NCI-H510A (cell line): ENCODE data around the gene PKDREJ.
"Not testable (repeated sequence)": the region's sequence is repeated elsewhere in the genome, so short reads cannot be mapped to it uniquely, and the experiment has no call there.

Experiments used
- DNase-seq: peaks from one replicate; lab custom pipeline; 2025; lab: John Stamatoyannopoulos, UW

PKDREJ gene

GRCh38 chr22:46263216-46263590 lies at the start of gene PKDREJ:
Gene PKDREJ (minus strand): TSS chr22:46263343. CDS start chr22:46263322, 21 bp downstream.
- DNase-seq = no peak

DNA sequence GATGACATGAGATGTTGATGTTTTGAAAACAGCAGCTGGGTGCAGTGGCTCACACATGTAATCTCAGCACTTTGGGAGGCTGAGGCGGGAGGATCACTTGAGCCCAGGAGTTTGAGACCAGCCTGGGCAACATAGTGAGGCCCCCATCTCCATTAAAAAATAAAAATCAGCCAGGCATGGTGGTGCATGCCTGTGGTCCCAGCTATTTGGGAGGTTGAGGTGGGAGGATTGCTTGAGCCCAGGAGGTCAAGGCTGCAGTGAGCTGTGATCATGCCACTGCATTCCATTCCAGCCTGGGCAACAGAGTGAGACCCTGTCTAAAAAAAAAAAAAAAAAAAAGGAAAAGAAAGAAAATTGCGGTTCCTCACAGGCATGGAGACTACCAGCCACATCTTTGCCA lies 49.7 kb upstream of the PKDREJ start:
- not testable (repeated sequence) for DNase-seq

DNA sequence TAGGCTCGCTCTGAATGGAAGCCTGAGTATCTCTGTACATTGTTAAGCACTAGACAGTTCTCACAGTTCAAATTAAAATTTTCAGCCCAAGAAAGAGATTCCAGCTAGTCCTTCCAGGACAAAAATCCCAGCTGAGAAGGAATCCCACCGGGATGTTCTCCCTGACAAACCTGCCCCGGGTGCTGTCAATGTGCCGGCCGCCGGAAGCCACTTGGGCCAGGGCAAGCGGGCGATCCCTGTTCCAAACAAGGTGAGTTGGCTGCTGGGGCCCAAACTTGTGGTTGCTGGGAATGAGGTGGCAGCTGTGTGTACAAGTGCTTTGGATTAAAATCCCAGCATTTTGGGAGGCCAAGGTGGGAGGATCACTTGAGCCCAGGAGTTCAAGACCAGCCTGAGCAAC lies 48.9 kb upstream of the PKDREJ start:
- DNase-seq = no peak

GRCh38 chr22:46309526-46310085 lies 46.5 kb upstream of the PKDREJ start:
- no peak for DNase-seq

GRCh38 chr22:46308283-46308988 lies 45.3 kb upstream of the PKDREJ start:
- DNase-seq = no peak

DNA sequence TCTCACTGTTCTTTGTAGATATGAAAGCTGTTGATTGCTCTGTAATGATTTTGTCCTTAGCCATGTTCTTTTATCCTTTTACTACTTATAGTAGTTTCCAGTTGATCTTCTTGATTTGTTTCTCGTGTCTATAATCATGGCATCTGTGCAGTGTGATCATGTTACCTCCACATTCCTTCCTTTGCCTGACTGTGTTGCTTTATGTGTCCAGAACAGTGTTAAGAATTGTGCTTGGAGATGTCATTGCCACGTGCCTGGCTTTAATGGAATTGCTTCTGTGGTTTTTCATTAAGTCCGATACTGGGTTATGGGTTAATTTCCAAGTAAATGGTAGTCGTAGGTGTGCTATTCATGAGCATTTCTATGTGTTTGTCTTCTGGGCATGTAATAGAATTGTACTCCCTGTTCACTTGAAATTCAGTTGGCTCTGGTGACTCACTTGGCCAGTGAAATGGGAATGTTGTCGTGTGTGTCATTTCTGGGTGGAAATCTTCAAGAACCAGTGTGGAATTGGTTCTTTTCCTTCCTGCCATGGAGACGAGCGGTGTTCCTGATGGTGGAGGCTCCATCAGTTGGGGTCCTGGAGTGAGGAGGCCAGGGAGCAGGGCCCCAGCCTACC lies 40.3 kb upstream of the PKDREJ start:
- DNase-seq = no peak

DNA sequence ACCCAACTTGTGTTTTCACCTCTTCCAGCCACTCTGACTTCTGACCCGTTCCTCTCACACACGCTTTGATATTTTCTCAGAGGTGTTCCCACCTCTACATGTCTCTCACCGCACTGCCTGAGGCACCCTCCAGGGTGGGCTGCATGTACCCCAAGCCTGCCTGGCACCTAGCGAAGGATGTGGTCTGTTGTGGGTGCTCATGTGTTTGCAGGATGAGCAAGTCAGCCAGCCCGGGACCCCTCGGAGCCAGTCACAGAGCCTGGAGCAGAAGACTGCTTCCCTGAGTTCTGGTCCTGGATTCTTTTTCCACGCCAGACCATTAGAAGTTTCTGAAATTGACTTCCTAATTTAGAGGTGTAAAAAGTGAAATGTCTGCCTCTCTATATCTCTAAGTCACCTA lies 37.3 kb upstream of the PKDREJ start:
- DNase-seq = no peak

DNA sequence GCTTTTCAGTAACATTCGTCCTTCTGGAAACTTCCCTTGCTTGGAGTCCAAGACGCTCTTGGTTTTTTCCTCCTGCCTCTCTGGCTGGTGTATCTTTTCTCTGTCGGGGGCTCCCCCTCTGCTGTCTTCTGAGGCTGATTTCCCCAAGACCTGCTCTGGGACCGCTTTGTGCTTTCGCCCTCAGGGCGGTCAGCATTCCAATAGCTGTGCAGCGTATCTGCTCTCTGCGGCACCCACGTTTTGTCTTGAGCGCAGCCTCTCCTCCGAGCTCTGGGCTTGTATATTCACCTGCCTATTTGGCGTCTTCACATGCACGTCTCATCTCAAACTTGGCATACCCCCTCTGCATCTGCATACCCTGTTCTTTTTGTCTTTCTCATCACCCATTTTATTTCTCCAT lies 36.0 kb upstream of the PKDREJ start:
- no peak for DNase-seq

DNA sequence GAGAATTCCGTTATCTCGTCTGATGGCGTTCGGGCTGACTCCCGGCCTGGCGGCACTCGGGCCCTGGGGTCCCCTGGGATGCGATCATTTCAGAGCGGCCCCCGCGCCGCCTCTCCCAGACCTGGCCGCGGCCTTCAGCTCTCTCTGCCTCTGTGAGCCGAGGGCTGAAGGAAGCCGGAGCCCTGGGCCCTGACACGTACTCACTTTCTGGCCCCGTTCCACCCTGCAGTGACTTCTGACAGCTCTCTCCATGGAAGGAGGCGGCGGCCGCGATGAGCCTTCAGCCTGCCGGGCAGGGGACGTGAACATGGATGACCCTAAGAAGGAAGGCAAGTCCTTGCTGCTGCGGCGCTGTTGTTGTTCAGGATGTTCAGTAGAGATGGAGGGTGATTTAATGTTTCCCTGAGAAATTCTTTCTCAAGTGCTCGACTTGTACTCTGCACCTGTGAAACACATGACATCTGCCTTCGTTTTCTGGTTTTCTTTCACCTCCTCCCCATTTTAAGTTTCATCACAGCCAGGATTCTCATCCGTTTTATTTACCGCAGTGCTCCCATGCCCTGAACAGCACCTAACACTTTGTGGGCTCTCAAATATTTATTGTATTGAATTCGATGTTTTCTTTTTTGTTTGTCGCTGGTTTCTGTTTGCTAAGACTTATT lies 34.1 kb upstream of the PKDREJ start:
- no peak for DNase-seq

DNA sequence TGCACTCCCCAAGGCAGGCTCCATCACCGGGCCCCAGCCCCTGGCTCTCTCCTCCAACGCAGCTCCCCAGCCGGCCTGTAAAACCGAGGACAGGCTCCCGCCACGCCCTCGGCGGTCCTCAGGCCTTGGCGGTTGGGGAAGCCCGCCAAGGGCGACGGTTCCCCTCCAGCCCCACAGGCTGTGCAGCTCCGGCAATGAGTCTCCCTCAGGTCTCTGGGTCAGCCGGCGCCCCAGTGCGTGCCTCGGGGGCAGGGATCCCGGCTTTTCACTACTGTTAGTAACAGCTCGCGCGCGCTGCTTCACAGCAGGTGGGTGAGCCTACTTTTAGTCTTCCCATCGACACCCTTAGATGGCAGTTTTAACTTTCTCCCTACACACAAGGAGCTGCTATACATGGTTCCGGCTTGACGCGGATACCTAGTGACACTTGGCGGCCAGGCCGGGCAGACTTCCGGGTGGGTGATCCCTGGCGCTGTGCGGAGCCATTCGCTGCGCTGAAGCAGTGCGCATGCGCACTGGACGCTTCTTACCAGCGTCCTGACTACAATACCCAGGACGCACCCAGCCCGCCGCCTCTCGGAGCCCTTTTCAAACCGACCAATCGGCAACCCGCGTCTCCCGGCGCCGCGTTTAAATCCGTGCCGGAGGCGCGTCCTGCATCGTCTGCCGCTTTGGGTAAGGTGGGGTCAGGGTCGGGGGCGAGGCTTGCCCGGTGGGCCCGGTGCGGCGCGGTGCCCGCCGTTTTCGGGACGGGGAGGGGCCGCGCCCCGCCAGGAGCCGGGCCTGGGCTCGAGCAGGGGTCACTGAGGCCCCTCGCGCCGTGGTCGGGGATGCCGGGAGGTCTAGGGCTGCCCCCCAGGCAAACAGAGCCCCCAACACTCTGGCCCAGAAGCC lies 33.4 kb upstream of the PKDREJ start, which contains the start of gene GTSE1:
Gene GTSE1, plus strand, starts transcription at position 614 of the 894 bp plus-strand sequence. CDS start 531 bp downstream, outside the sequence.
- peak; percentile 93 for DNase-seq

GRCh38 chr22:46295277-46295971 lies 32.3 kb upstream of the PKDREJ start:
- no peak for DNase-seq

DNA sequence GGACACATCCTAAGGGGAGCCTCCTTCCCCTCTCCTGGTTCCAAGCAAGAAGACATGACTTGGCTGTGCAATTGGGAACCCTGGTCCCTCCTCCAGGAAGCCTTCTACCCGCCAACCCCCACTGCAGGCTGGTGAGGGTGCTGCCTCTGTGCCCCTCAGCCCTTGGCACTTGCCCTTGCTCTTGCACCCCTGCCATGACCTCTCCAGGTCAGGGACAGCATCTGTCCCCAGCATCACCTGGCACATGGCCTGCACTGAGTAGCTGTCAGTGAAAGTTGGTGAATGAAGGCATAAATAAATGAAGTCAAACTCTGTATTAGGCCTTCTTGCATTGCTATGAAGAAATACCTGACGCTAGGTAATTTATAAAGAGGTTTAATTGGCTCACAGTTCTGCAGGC lies 31.6 kb upstream of the PKDREJ start:
- DNase-seq = no peak

DNA sequence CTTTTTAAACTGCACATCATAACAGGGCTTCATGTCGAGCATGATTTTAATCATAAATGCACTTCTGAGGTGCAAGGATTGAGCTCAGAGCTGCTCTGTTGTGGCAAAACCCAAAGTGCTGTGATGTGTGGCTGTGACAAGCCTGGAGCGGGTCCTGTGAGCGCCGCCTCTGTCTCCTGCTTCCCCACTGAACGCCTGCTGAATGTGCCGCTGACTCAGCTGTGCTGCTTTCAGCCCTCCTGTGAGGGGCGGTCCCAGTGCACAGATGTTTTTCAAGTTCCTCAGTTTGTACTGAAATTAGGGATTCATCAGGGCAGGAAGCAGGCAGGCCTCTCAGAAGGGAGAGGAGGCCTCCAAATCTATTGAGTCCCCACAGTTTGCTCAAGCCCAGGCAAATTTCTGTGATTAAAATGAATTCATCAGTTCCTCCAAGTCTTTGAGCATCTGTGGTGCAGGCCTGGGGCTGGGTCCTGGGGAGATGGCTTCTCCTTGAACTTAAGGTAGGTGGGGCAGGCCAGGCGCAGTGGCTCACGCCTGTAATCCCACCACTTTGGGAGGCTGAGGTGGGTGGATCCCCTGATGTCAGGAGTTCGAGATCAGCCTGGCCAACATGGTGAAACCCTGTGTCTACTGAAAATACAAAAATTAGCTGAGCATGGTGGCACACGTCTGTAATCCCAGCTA lies 30.6 kb upstream of the PKDREJ start:
- no peak for DNase-seq

DNA sequence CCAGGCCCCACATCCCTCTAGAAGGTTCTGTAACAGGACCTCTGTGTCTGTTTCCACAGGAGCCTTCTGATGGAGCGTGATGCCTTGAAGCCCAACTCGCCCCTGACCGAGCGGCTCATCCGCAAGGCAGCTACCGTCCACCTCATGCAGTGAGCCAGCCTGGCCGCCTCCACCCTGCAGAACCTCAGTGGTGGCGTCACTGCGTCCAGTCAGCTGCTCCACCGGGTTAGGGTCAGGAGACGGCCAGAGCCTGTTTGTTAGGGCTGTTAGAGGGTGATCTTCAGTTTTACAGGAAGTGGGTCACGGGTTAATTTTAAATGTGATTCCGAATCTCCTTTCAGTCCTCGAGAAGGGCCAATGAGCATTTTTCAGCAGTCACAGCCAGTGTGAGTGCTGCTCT lies 29.6 kb upstream of the PKDREJ start:
- no peak for DNase-seq

DNA sequence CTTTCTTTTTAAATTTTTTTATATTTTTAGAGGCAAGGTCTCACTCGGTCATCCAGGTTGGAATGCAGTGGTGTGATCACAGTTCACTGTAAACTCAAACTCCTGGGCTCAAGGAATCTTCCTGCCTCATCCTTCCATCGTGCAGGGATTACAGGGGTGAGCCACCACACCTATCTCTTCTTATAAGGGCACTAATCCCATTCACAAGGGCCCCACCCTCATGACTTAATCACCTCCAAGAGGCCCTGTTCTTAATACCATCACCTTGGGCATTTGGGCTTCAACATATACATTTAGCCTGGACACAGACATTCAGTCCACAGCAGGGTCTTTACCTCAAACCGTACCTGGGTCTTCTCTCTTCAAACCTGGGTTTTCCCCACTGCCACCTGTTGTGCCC lies 29.0 kb upstream of the PKDREJ start:
- no peak for DNase-seq

DNA sequence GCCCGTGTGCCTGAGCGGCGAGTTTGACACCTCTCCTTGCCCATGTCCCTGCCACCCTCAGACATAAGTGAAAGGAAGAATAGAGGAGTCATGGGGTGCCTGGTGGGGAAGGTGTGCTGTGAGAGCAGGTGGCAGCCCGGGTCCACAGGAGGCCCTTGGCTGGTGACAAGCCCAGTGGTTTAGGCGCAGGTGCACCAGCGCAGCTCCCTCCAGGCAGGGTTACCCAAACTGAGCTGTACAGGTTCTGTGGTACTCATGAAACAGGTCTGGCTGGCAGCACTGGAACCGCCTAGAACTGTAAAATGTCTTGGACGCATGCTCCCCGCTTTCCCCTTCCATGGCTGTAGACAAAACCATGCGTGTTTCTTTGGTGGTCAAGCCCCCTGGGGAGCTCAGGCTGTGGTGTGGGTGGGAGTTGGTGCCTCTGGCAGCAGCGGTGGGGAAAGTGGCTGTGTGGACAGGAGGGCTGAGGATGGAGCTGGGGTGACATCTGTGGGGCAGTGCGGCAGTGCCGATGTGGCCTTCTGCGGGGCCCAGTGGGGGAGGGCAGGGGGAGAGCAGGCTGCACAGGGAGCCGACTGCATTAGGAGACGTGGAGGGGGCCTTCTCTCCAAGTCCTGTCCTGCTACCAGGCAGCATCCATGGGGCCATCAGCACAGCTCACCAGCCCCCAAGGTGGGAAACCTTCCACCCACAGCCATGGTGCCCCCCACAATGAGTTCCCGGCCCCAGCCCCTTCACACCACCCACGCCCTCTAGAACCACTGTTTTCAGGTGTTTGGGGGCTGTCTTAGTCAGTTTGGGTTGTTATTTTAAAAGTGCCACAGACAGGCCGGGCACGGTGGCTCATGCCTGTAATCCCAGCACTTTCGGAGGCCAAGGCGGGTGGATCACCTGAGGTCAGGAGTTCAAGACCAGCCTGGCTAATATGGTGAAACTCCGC lies 28.0 kb upstream of the PKDREJ start:
- DNase-seq = no peak

GRCh38 chr22:46290121-46290842 lies 27.1 kb upstream of the PKDREJ start:
- DNase-seq = no peak

- no peak for DNase-seq
These were observed 26.2 kb upstream of the PKDREJ start for GRCh38 chr22:46289244-46289891.
